Urinary bladder (tissue), 4 donors: ENCODE data around the gene ADPRHL1. TPM values are rescaled to one million over a fixed set of nuclear protein-coding genes. Genes with fewer than 3 reads are reported as not detected.
A peak's percentile ranks its signal among the peaks of the same experiment; 100 is the strongest.
"Not testable (repeated sequence)": the region's sequence is repeated elsewhere in the genome, so short reads cannot be mapped to it uniquely, and the experiment has no call there.

Experiments
- DNase-seq: peaks from one replicate; pipeline ENCODE4 v3.0.0-alpha.2; 2015; ENCODE audit errors: extremely low spot score
- H3K27ac ChIP-seq: one replicate; pipeline ENCODE4 v1.5.1; 2013; ENCODE audit warnings: low read depth, mild to moderate bottlenecking, moderate library complexity
- H3K36me3 ChIP-seq: one replicate; pipeline ENCODE4 v1.6.1; 2013; ENCODE audit warnings: mild to moderate bottlenecking, moderate library complexity; ENCODE audit not compliant: insufficient read depth
- H3K4me1 ChIP-seq: one replicate; pipeline ENCODE4 v1.6.1; 2013; ENCODE audit warnings: mild to moderate bottlenecking, moderate library complexity; ENCODE audit not compliant: insufficient read depth
- H3K4me3 ChIP-seq: one replicate; pipeline ENCODE4 v1.5.1; 2013; ENCODE audit warnings: low read depth, low read length
- WGBS: extraction: QIAGEN DNeasy Blood & Tissue Kit; methylation state at CpG from one replicate; pipeline ENCODE4 v1.1.7; 2013; 5-methylcytosine and 5-hydroxymethylcytosine counted together
- polyA plus RNA-seq: library from polyadenylated mRNA; stranded (reverse); fragments of 200-250 nt; gene quantifications from one replicate; pipeline ENCODE4 v1.2.3, GENCODE V29; 2013
- total RNA-seq: library from RNA; depleted of rRNA; stranded (reverse); fragments of >200 nt; gene quantifications from one replicate; pipeline ENCODE4 v1.2.3, GENCODE V29; 2014
- donor health status: healthy with polysubstance abuse.
- donor health status: healthy.

ADPRHL1 gene
- total and polyA plus RNA-seq, 2 donors: 2.6 to 6.0 TPM

- Histone ChIP-seq H3K27ac (no peak overlapping the region), H3K4me1 (no peaks in the 10 kb centered on the region), H3K36me3 (no peaks in the 10 kb centered on the region), H3K4me3 (no peak overlapping the region)
- 85% methylated on average over 19 of the region's 19 CpGs for WGBS
- DNase-seq: no peak
Observed at GRCh38 chr13:113399755-113400149, 53.5 kb downstream of the ADPRHL1 start.

DNA sequence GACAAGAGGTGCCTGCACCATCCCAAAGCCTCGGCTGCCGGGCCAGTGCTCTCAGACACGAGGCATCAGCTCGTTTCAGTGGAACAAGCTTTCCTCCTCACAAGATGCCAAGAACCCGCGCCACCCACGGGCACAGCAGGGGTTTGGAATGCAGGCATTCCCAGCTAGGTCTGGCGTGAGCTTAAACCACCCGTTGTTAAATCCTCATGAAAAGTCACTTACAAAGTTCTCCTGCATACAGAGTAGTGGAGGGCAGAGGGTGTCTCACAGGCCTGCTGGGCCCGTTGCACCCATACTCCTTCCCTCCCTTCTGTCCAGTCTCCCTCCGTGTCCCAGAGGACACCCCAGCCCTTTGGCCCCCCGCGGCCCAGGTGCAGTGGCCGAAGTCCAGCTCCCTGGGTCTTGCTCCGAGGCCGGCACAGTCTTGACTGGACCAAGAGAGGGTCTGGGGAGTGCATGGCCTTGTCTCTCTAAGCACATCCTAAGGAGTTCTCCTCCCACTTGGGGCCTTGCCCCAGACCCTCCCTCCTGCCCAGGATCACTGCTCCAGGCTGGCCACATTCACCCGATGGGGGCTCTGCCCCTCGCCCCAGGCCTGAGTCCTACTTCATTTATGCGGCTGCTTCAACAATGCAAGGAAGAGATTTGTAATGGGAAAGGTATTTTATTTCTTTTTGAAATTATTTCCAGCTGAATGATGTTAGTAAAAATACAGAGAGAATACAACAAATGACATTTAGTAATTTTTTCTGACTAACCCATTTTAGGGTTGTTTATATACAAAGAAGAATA, 54.1 kb downstream of the ADPRHL1 start:
- H3K4me1 ChIP-seq: no peaks in the 10 kb centered on the region
- no peak overlapping the region for H3K27ac ChIP-seq
- DNase-seq: no peak
- 83% methylated on average over 19 of the region's 19 CpGs for whole genome bisulfite sequencing
- H3K36me3 ChIP-seq: no peaks in the 10 kb centered on the region
- H3K4me3 ChIP-seq: no peak overlapping the region

- WGBS: 50% methylated on average over 20 of the region's 20 CpGs
- Histone ChIP-seq H3K4me1 (no peaks in the 10 kb centered on the region), H3K36me3 (no peaks in the 10 kb centered on the region), H3K4me3 (no peak overlapping the region), H3K27ac (no peak overlapping the region)
- no peak for DNase-seq
Observed at GRCh38 chr13:113397608-113398425, 55.5 kb downstream of the ADPRHL1 start.

DNA sequence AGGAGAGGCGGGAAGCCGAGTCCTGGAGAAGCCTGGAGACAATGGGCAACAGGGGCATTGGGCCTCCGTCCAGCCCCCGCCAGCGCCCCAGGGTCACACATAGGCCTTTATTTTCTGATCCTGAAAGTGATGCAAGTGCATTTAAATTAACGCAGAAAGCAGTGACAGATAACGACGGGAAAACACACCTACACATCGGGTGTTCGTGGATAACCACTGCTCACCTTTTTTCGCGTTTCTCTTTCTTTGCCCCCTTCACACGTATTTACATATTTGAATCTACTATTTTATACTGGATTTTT, 59.0 kb downstream of the ADPRHL1 start:
- 48% methylated on average over 13 of the region's 13 CpGs for WGBS
- Histone ChIP-seq H3K27ac (no peak overlapping the region), H3K4me3 (no peak overlapping the region), H3K4me1 (no peaks in the 10 kb centered on the region), H3K36me3 (no peaks in the 10 kb centered on the region)
- DNase-seq: no peak

DNA sequence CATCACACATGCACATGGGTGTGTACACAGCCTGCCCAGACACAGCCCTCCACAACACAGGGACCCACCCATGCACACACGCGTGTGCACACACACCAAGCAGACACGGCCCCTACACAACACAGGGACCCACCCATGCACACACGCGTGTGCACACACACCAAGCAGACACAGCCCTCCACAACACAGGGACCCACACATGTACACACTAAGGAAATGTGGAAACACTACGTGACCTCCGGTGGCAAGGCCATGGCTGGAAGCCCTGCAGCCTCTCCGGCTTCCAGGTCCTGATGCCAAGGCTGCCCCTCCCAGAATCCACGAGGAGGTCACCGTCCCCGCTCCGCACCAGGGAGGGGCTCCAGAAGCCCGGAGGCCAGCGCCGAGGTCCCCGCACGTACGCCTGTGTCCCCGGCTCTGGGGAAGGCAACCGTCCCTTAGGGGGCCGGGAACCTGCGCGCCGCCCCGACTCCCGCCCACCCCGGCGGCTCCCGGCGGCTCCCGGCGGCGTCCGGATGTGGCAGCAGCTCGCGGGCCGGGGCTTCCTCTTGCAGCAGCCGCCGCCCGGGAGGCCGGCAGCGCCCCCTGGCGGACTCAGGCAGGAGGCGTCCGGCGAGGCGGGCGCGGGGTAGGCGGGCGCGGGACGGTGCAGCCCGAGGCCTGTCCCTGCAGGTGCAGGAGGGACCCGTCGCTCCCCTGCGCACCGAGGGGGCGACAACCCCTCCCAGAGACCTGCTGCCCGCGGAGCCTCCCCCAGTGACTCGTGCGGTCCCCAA, 59.5 kb downstream of the ADPRHL1 start:
- H3K4me1 ChIP-seq: no peaks in the 10 kb centered on the region
- no peaks in the 10 kb centered on the region for H3K36me3 ChIP-seq
- peak; percentile 32 for DNase-seq
- H3K4me3 ChIP-seq: peak overlapping the region; percentile 63
- H3K27ac ChIP-seq: no peak overlapping the region
- WGBS: 3% methylated on average over 63 of the region's 63 CpGs

DNA sequence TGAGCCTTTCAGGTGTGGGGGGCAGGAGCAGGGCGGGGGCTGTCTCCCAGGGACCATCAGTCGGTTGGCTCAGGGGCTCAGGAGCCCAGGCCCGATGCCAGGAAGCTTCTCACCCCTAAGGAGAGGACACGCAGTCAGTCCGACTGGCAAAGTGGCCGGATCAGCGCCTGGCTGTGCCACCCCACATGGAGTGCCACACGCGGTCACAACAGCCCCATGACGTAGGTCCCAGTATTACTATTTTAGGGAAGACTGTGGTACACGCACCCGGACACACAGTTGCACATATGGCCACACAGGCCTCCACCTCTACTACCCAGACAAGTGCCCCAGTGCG, 60.1 kb downstream of the ADPRHL1 start:
- Histone ChIP-seq H3K4me1 (no peaks in the 10 kb centered on the region), H3K4me3 (no peak overlapping the region), H3K27ac (no peak overlapping the region), H3K36me3 (no peaks in the 10 kb centered on the region)
- WGBS: 82% methylated on average over 13 of the region's 13 CpGs
- DNase-seq: no peak

GRCh38 chr13:113390874-113391497, 62.3 kb downstream of the ADPRHL1 start:
- Histone ChIP-seq H3K4me1 (no peaks in the 10 kb centered on the region), H3K27ac (no peak overlapping the region), H3K36me3 (no peaks in the 10 kb centered on the region), H3K4me3 (no peak overlapping the region)
- WGBS: 50% methylated on average over 10 of the region's 10 CpGs
- no peak for DNase-seq

DNA sequence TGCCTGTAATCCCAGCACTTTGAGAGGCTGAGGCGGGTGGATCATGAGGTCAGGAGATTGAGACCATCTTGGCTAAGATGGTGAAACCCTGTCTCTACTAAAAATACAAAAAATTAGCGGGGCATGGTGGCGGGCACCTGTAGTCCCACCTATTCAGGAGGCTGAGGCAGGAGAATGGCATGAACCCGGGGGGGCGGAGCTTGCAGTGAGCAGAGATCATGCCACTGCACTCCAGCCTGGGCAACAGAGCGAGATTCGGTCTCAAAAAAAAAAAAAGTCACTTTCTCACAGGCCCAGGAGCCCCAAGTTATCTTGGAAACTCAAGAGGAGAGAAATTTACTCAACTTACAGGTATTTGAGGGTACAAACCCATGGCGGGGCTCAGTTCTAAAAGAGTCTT, 63.7 kb downstream of the ADPRHL1 start:
- H3K4me1 ChIP-seq, H3K36me3 ChIP-seq, H3K4me3 ChIP-seq, H3K27ac ChIP-seq, DNase-seq: not testable (repeated sequence)
- 95% methylated on average over 8 of the region's 8 CpGs for WGBS

DNA sequence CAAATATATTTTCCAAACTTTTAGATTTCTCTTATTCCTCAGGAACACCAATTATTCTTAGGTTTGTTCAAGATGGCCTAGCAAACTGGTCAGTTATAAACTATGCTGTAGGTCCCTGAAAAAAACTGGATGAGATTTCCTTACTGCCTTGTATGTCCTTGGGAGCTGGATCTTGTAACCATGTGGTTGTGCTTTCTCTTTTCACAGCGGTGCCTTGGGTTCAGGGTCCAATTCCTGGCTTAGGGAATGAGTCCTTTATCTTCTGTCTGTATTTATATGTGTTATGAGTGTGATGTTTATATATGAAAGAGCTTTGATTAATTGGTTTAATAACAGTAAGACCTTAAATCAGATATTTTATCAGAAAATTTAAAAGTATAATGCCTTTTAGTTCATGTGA, 65.9 kb downstream of the ADPRHL1 start:
- DNase-seq: no peak
- no peaks in the 10 kb centered on the region for H3K4me1 ChIP-seq
- H3K36me3 ChIP-seq: no peaks in the 10 kb centered on the region
- no peak overlapping the region for H3K27ac ChIP-seq
- no peak overlapping the region for H3K4me3 ChIP-seq
- 90% methylated on average over 1 of the region's 1 CpG for WGBS

GRCh38 chr13:113383089-113383488, 70.2 kb downstream of the ADPRHL1 start:
- 74% methylated on average over 9 of the region's 9 CpGs for WGBS
- no peak for DNase-seq
- Histone ChIP-seq H3K4me1 (no peaks in the 10 kb centered on the region), H3K4me3 (no peak overlapping the region), H3K36me3 (no peaks in the 10 kb centered on the region), H3K27ac (no peak overlapping the region)

DNA sequence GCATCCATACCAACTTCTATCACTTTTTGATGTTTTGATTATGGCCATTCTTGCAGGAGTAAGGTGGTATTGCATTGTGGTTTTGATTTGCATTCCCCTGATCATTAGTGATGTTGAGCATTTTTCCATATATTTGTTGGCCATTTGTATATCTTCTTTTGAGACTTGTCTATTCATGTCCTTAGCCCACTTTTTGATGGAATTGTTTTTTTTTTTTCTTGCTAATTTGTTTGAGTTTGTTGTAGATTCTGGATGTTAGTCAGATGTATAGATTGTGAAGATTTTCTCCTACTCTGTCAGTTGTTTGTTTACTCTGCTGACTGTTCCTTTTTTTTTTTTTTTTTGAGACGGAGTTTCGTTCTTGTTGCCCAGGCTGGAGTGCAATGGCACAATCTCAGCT, 70.7 kb downstream of the ADPRHL1 start:
- 100% methylated on average over 1 of the region's 2 CpGs for WGBS
- H3K27ac ChIP-seq, H3K4me1 ChIP-seq, H3K36me3 ChIP-seq, H3K4me3 ChIP-seq, DNase-seq: not testable (repeated sequence)

DNA sequence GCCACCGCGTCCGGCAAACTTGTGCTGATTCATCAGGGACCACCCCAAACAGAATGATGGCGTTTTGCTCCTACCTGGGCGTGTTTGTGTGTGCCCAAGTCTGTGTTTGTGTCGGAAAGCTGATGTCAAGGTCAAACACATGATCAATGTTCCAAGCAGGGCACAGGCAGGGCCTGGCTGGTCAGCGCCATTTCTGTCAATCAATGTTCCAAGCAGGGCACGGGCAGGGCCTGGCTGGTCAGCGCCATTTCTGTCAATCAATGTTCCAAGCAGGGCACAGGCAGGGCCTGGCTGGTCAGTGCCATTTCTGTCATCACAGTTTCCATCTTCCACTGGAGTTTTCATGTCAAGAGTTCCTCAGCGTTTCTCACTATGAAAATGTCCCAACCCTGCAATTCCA, 74.5 kb downstream of the ADPRHL1 start:
- Histone ChIP-seq H3K4me3 (no peak overlapping the region), H3K36me3 (no peaks in the 10 kb centered on the region), H3K27ac (no peak overlapping the region), H3K4me1 (no peaks in the 10 kb centered on the region)
- WGBS: 92% methylated on average over 10 of the region's 10 CpGs
- no peak for DNase-seq

DNA sequence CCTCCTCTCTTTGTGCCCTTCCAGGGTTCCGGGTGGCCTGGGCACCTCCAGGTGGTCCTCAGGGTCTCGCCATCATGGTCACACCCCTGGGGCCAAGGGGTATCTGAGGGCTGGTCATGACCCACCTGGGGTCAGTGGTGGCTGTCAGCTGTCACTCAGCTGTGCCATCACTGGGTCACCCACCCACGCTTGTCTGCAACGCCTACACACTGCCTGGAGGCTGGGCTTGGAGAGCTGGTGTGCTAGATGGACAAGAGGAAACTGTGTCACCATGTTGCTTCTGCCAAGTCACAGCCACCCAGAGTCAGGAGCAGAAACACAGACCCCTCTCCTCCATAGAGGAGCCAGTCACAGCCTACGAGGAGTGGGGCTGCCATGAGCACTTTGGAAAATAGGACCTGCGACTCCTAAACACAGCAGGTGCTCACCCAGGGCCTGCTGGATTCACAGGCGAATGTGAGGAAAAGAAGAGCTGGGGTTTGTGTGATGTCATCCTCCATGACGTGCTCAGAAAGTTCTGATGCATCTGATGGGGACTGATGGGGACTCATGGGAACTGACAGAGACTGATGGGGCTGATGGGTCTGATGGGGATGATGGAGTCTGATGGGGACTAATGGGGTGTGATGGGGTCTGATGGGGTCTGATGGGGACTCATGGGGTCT, 78.6 kb downstream of the ADPRHL1 start:
- no peaks in the 10 kb centered on the region for H3K36me3 ChIP-seq
- no peaks in the 10 kb centered on the region for H3K4me1 ChIP-seq
- no peak overlapping the region for H3K4me3 ChIP-seq
- WGBS: 81% methylated on average over 8 of the region's 8 CpGs
- no peak overlapping the region for H3K27ac ChIP-seq
- no peak for DNase-seq
